H1 (cell line): ENCODE measurements around the gene GLDC. TPM values are rescaled to one million over a fixed set of nuclear protein-coding genes. Genes with fewer than 3 reads are reported as not detected.

Experiments used
- CTCF ChIA-PET: fragments of 300-600 bp; sonication (Branson Sonifier 250); formaldehyde crosslinking; loops from one replicate; lab custom pipeline; 2021; ENCODE audit not compliant: partially characterized antibody; lab: Charles Lee
- POLR2A ChIA-PET: fragments of 300-600 bp; sonication (Branson Sonifier 250); formaldehyde crosslinking; loops from one replicate; lab custom pipeline; 2021; ENCODE audit warnings: inconsistent platforms; ENCODE audit not compliant: partially characterized antibody; lab: Charles Lee
- DNase-seq, 2 experiments: peaks; one replicate each; pipeline versions ENCODE4 v3.0.0 to v3.0.0-alpha.2; 2010 to 2022; ENCODE audit warnings: low spot score in 2 of 2, low read depth in 1 of 2, mixed read lengths in 1 of 2
- FAIRE-seq: peaks from 2 replicates; lab custom pipeline; 2011; peaks lifted over from hg19 to GRCh38; lab: Jason Lieb, UNC
- H2AFZ ChIP-seq: 2 replicates; pipeline ENCODE4 v1.8.1; 2012; ENCODE audit warnings: low read length, inconsistent platforms
- H2AK5ac ChIP-seq: 2 replicates; pipeline ENCODE4 v1.6.1; 2013; ENCODE audit warnings: low read depth, low read length
- H2BK120ac ChIP-seq: replicated peaks from 2 replicates; pipeline ENCODE3; 2013; ENCODE audit warnings: low read depth, low read length, inconsistent platforms
- H2BK12ac ChIP-seq: 2 replicates; pipeline ENCODE4 v1.6.1; 2013; ENCODE audit warnings: low read depth, low read length
- H2BK15ac ChIP-seq: 2 replicates; pipeline ENCODE4 v1.6.1; 2013; ENCODE audit warnings: low read length
- H2BK20ac ChIP-seq: 2 replicates; pipeline ENCODE4 v1.6.1; 2013; ENCODE audit warnings: low read length
- H2BK5ac ChIP-seq: 2 replicates; pipeline ENCODE4 v1.6.1; 2013; ENCODE audit warnings: low read depth, low read length
- H3K14ac ChIP-seq: 2 replicates; pipeline ENCODE4 v1.6.1; 2013; ENCODE audit warnings: inconsistent platforms; ENCODE audit not compliant: insufficient read length
- H3K18ac ChIP-seq: 2 replicates; pipeline ENCODE4 v1.6.1; 2013; ENCODE audit warnings: low read length; ENCODE audit errors: extremely low read depth
- H3K23ac ChIP-seq: 2 replicates; pipeline ENCODE4 v1.6.1; 2013; ENCODE audit warnings: inconsistent platforms; ENCODE audit not compliant: insufficient read length
- H3K23me2 ChIP-seq: 2 replicates; pipeline ENCODE4 v1.6.1; 2013; ENCODE audit warnings: low read depth, low read length
- H3K27ac ChIP-seq: 2 replicates; pipeline ENCODE4 v1.6.1; 2011; ENCODE audit warnings: low read depth, low read length, inconsistent platforms
- H3K27me3 ChIP-seq, 4 experiments: replicated peaks in 1 of 4; 1 replicate in 1 of 4; 2 replicates in 3 of 4; pipeline versions ENCODE4 v1.6.1 to v1.8.1; 2011 to 2013; ENCODE audit warnings: low read length in 3 of 4, mild to moderate bottlenecking in 3 of 4, inconsistent platforms in 2 of 4, mixed read lengths in 2 of 4, moderate library complexity in 1 of 4; ENCODE audit not compliant: control insufficient read depth in 3 of 4, insufficient read depth in 3 of 4; ENCODE audit errors: extremely low read depth in 1 of 4
- H3K36me3 ChIP-seq, 4 experiments: 2 replicates each; pipeline versions ENCODE4 v1.6.1 to v1.8.1; 2011 to 2013; ENCODE audit warnings: mild to moderate bottlenecking in 4 of 4, low read length in 3 of 4, moderate library complexity in 2 of 4, control low read depth in 1 of 4, inconsistent platforms in 1 of 4; ENCODE audit not compliant: insufficient read depth in 4 of 4, control insufficient read depth in 2 of 4
- H3K4ac ChIP-seq: replicated peaks from 2 replicates; pipeline ENCODE3; 2013; ENCODE audit warnings: low read length, low read depth, mixed read lengths, inconsistent platforms; ENCODE audit not compliant: insufficient read length
- H3K4me1 ChIP-seq, 4 experiments: replicated peaks in 1 of 4; 1 replicate in 1 of 4; 2 replicates in 3 of 4; pipeline versions ENCODE4 v1.6.1 to v1.8.1; 2011 to 2013; ENCODE audit warnings: low read length in 3 of 4, inconsistent platforms in 2 of 4, mixed read lengths in 1 of 4; ENCODE audit not compliant: insufficient read depth in 4 of 4, control insufficient read depth in 3 of 4
- H3K4me2 ChIP-seq, 2 experiments: 2 replicates each; pipeline versions ENCODE4 v1.6.1 to v1.8.1; 2011 to 2013; ENCODE audit warnings: low read depth in 2 of 2, low read length in 2 of 2, control low read depth in 1 of 2, inconsistent platforms in 1 of 2, mild to moderate bottlenecking in 1 of 2; ENCODE audit not compliant: insufficient read depth in 1 of 2
- H3K4me3 ChIP-seq, 4 experiments: fragments of 200-600, 300-600 bp in 1 of 4; sonication (generic), shearing (Covaris generic), sonication (Bioruptor Twin) in 1 of 4; 2 replicates each; pipeline versions ENCODE4 v1.5.1 to v1.8.1; 2011 to 2016; ENCODE audit warnings: low read length in 4 of 4, low read depth in 3 of 4, control low read depth in 2 of 4, inconsistent platforms in 2 of 4, mild to moderate bottlenecking in 2 of 4, mixed read lengths in 1 of 4, moderate library complexity in 1 of 4; ENCODE audit not compliant: insufficient read depth in 2 of 4; ENCODE audit errors: extremely low read depth in 1 of 4
- H3K56ac ChIP-seq: replicated peaks from 2 replicates; pipeline ENCODE3; 2013; ENCODE audit warnings: low read depth, mild to moderate bottlenecking, mixed read lengths, low read length, inconsistent platforms; ENCODE audit not compliant: insufficient read length
- H3K79me1 ChIP-seq: 2 replicates; pipeline ENCODE4 v1.6.1; 2013; ENCODE audit warnings: low read depth, low read length, control low read depth
- H3K79me2 ChIP-seq, 2 experiments: 2 replicates each; pipeline versions ENCODE4 v1.6.1 to v1.8.1; 2012 to 2013; ENCODE audit warnings: low read length in 2 of 2, mild to moderate bottlenecking in 2 of 2, inconsistent platforms in 1 of 2; ENCODE audit not compliant: insufficient read depth in 2 of 2, control insufficient read depth in 1 of 2
- H3K9ac ChIP-seq, 4 experiments: replicated peaks in 1 of 4; 1 replicate in 1 of 4; 2 replicates in 3 of 4; pipeline versions ENCODE4 v1.6.1 to v1.8.1; 2011 to 2013; ENCODE audit warnings: low read depth in 3 of 4, low read length in 3 of 4, control low read depth in 2 of 4, mild to moderate bottlenecking in 2 of 4, moderate library complexity in 2 of 4, inconsistent platforms in 1 of 4; ENCODE audit errors: extremely low read depth in 1 of 4
- H3K9me3 ChIP-seq, 2 experiments: 2 replicates each; pipeline versions ENCODE4 v1.6.1 to v1.8.1; 2012 to 2013; ENCODE audit warnings: mild to moderate bottlenecking in 2 of 2, moderate library complexity in 2 of 2, control low read depth in 1 of 2, inconsistent platforms in 1 of 2, low read depth in 1 of 2, low read length in 1 of 2, mixed read lengths in 1 of 2; ENCODE audit not compliant: insufficient read depth in 2 of 2
- H4K20me1 ChIP-seq, 2 experiments: replicated peaks in 1 of 2; 2 replicates each; pipeline versions ENCODE3 to v1.8.1; 2011 to 2013; ENCODE audit warnings: inconsistent platforms in 2 of 2, low read length in 2 of 2, mild to moderate bottlenecking in 1 of 2; ENCODE audit not compliant: insufficient read depth in 2 of 2, control insufficient read depth in 1 of 2
- H4K5ac ChIP-seq: 2 replicates; pipeline ENCODE4 v1.6.1; 2013; ENCODE audit warnings: low read length, low read depth, mixed read lengths, inconsistent platforms; ENCODE audit not compliant: insufficient read length
- H4K8ac ChIP-seq: 2 replicates; pipeline ENCODE4 v1.8.0; 2013; ENCODE audit warnings: mild to moderate bottlenecking, moderate library complexity, low read length, inconsistent platforms; ENCODE audit not compliant: insufficient read depth; ENCODE audit errors: extremely low read depth
- H4K91ac ChIP-seq: replicated peaks from 2 replicates; pipeline ENCODE3; 2013; ENCODE audit warnings: low read length, mixed read lengths, inconsistent platforms; ENCODE audit not compliant: insufficient read length
- KDM1A ChIP-seq: fragments of 200-600, 300-600 bp; sonication (generic); IDR thresholded peaks from 2 replicates; pipeline ENCODE4 v1.7.1; 2016; ENCODE audit warnings: mild to moderate bottlenecking, low read length, borderline replicate concordance
- PHF8 ChIP-seq: fragments of 200-600 bp; sonication (generic); conservative IDR thresholded peaks from 2 replicates; pipeline ENCODE4 v1.7.1; 2012; ENCODE audit warnings: low read depth, mild to moderate bottlenecking, inconsistent platforms, low read length, moderate library complexity
- SIN3A ChIP-seq, 2 experiments: IDR thresholded peaks in 1 of 2; conservative IDR thresholded peaks in 1 of 2; 2 replicates each; pipeline ENCODE4 v1.6.1; 2011 to 2012; ENCODE audit warnings: low read length in 2 of 2, improper control_type of control experiment in 1 of 2, low read depth in 1 of 2, mild to moderate bottlenecking in 1 of 2
- SRF ChIP-seq: IDR thresholded peaks from 2 replicates; pipeline ENCODE4 v1.6.1; 2011; ENCODE audit warnings: mild to moderate bottlenecking, low read depth, low read length, moderate library complexity
- TCF12 ChIP-seq: IDR thresholded peaks from 2 replicates; pipeline ENCODE4 v1.6.1; 2011; ENCODE audit warnings: low read depth, mild to moderate bottlenecking, low read length
- whole genome bisulfite sequencing, 2 experiments: shearing (Covaris generic) in 1 of 2; methylation state at CpG; one replicate each; pipeline versions ENCODE4 v1.1.6 to v1.1.7; 2013 to 2015; ENCODE audit warnings: low lambda C conversion rate in 2 of 2, mixed read lengths in 2 of 2, inconsistent platforms in 1 of 2, low coverage in 1 of 2, missing lambda C conversion rate in 1 of 2; ENCODE audit not compliant: insufficient replicate concordance in 2 of 2, insufficient coverage in 1 of 2, insufficient read length in 1 of 2; ENCODE audit errors: extremely low coverage in 1 of 2, missing lambda C conversion rate in 1 of 2; 5-methylcytosine and 5-hydroxymethylcytosine counted together
- polyA plus RNA-seq, 7 experiments: library from polyadenylated mRNA; depleted of rRNA in 3 of 7; stranded (reverse) in 5 of 7; unstranded in 2 of 7; fragments of >200 nt in 5 of 7; fragments of 200-250 nt in 2 of 7; gene quantifications; 1 replicate in 5 of 7; 2 replicates in 1 of 7; 4 replicates in 1 of 7; pipeline versions ENCODE4 v1.2.1 to v1.2.3, GENCODE V29; 2011 to 2013; ENCODE audit warnings: missing spikeins in 2 of 7, mixed read lengths in 2 of 7
- total RNA-seq: library from RNA; stranded (reverse); fragmentation: NEBNext Ultra II Directional; extraction: Animal tissue kit (Norgen Biotek cat#: 25700); gene quantifications from 2 replicates; pipeline ENCODE4 v1.2.1, GENCODE V29; 2021

Gene GLDC
- total and polyA plus RNA-seq, 2 of the 8 experiments (the other 6 are each of a cell fraction or from before 2014, with no cell fraction given): 48.8 to 101 TPM

DNA sequence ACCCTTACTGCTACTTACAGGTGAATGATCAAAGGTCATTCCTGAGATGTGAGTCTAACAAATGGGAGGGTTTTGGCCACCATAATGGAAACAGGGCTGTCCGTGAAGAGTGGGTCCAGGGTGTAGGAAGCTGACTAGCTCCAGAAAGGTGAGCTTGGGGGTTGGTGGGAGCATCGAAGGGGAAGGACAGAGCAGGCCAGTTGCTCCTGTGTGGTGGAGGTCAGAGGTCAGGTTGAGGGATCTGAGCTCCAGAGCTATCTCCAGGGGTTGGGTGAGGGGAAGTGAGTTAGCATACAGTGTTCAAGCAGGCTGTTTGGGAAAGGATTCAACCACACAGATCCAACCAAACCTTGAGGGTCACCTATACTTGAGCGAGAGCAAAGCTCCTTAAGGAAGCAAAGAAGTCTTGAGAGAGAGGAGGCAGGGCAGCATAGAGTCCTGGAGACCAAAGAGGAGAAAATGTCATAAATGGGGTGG lies 18.7 kb upstream of the GLDC start:
- ChIA-PET CTCF (interaction anchor here (1.0 to 2.3 kb wide), 4 partner anchors 11 to 79 kb away, joined by 4 to 11 read pairs (median 4); no protein-coding TSS in a partner anchor), POLR2A (interaction anchor here (0.5 to 1.6 kb wide), 6 partner anchors 11 to 32 kb away, joined by 3 to 5 read pairs (median 3); no protein-coding TSS in a partner anchor)
- Histone ChIP-seq H3K23ac (no peak overlapping the region), H2AFZ (no peak overlapping the region), H3K14ac (no peak overlapping the region), H4K91ac (no peak overlapping the region), H3K4me3 (no peak overlapping the region), H3K18ac (no peak overlapping the region), H3K27ac (no peak overlapping the region), H4K8ac (no peak overlapping the region), H3K4me2 (no peak overlapping the region), H2BK12ac (no peak overlapping the region), H2BK5ac (no peak overlapping the region), H3K4me1 (no peaks in the 10 kb centered on the region), H2BK15ac (no peak overlapping the region), H2AK5ac (no peak overlapping the region), H2BK120ac (no peak overlapping the region), H3K79me1 (no peaks in the 10 kb centered on the region), H3K9me3 (no peaks in the 10 kb centered on the region), H3K27me3 (no peaks in the 10 kb centered on the region), H3K79me2 (no peaks in the 10 kb centered on the region), H3K9ac (no peak overlapping the region), H2BK20ac (no peak overlapping the region), H4K20me1 (no peaks in the 10 kb centered on the region), H4K5ac (no peak overlapping the region), H3K36me3 (no peaks in the 10 kb centered on the region), H3K4ac (no peak overlapping the region), H3K23me2 (no peaks in the 10 kb centered on the region), H3K56ac (no peak overlapping the region)
- 88% methylated on average over 3 of the region's 3 CpGs; no CpG with 5 or more reads in 1 of the 2 experiments for WGBS, 2 experiments
- TF ChIP-seq TCF12 (no peak), PHF8 (no peak), SRF (no peak), SIN3A (conservative IDR thresholded peaks at IDR 0.05 in 1 of 2, IDR thresholded peaks at IDR 0.05 in 1 of 2; ENCODE audit: low read depth in 1 of 2, low read length in 2 of 2) (no peak), KDM1A (no peak)
- DNase-seq (no peak), FAIRE-seq (no peak)
